Adrenal gland (tissue), 12 donors: ENCODE results near the gene TMEM94. TPM values are rescaled to one million over a fixed set of nuclear protein-coding genes. Genes with fewer than 3 reads are reported as not detected.

Experiments
- DNase-seq, 7 donors: peaks; one replicate each; pipeline ENCODE4 v3.0.0-alpha.2; 2019 to 2020
- H3K27ac ChIP-seq, 5 donors: fragments of 200-600 bp; sonication (generic) in 4 of 5; 1 replicate in 3 of 5; 2 replicates in 2 of 5; pipeline versions ENCODE4 v1.5.1 to v1.8.0; 2016 to 2020; ENCODE audit warnings: mild to moderate bottlenecking in 1 of 5
- H3K27me3 ChIP-seq: fragments of 200-600 bp; 2 replicates; pipeline ENCODE4 v1.8.0; 2021
- H3K36me3 ChIP-seq, 2 donors: fragments of 200-600 bp; replicated peaks in 1 of 2; 1 replicate in 1 of 2; 2 replicates in 1 of 2; pipeline versions ENCODE4 v1.5.1 to v1.8.0; 2018 to 2022
- H3K4me1 ChIP-seq, 2 donors: fragments of 200-600 bp; replicated peaks in 1 of 2; 1 replicate in 1 of 2; 2 replicates in 1 of 2; pipeline versions ENCODE4 v1.5.1 to v1.8.0; 2018 to 2021
- H3K4me3 ChIP-seq, 4 donors: fragments of 200-600 bp; sonication (generic) in 3 of 4; one replicate each; pipeline ENCODE4 v1.5.1; 2016 to 2018
- H3K9me3 ChIP-seq, 3 donors: fragments of 200-600 bp; sonication (generic) in 1 of 3; replicated peaks in 1 of 3; 1 replicate in 2 of 3; 2 replicates in 1 of 3; pipeline versions ENCODE4 v1.5.1 to v1.8.0; 2016 to 2021
- POLR2A ChIP-seq, 2 donors: fragments of 450-650 bp; IDR thresholded peaks; one replicate each; pipeline ENCODE4 v1.6.1; 2017; ENCODE audit warnings: antibody characterized with exemption in 2 of 2, mild to moderate bottlenecking in 2 of 2, moderate library complexity in 1 of 2
- WGBS, 4 donors: extraction: QIAGEN DNeasy Blood & Tissue Kit in 2 of 4; methylation state at CpG; one replicate each; pipeline versions ENCODE4 v1.1.5 to v1.1.7; 2013 to 2017; 5-methylcytosine and 5-hydroxymethylcytosine counted together
- intact Hi-C, 2 donors: fragments of 100-400 bp; cut with DNase I; formaldehyde crosslinking; loops; one replicate each; pipeline versions ENCODE4 v1.14.1 to v1.15.0; 2022 to 2023
- polyA plus RNA-seq, 3 donors: library from polyadenylated mRNA; stranded (reverse); fragments of 200-250 nt in 2 of 3; fragments of 350-450 nt in 1 of 3; fragmentation: Illumina TruSeq in 1 of 3; extraction: RNeasy Lipid Tissue Mini Kit (QIAGEN cat#74804) in 1 of 3; gene quantifications; one replicate each; pipeline ENCODE4 v1.2.3, GENCODE V29; 2013 to 2014
- total RNA-seq, 9 donors: library from RNA; depleted of rRNA in 4 of 9; stranded (reverse); fragments of >200 nt in 4 of 9; fragments of 120-200 nt in 1 of 9; fragmentation: NEBNext Ultra II Directional in 1 of 9; extraction: Animal tissue kit (Norgen Biotek cat#: 25700) in 1 of 9; gene quantifications; one replicate each; pipeline versions ENCODE4 v1.1.0 to v1.2.4, GENCODE V29; 2013 to 2023
- TF ChIP-seq, protein P1 (sequence below), 6 experiments: fragments of 450-650 bp in 4 of 6; fragments of 200-600 bp in 2 of 6; sonication (generic) in 1 of 6; IDR thresholded peaks; 1 replicate in 5 of 6; 2 replicates in 1 of 6; pipeline versions ENCODE4 v1.5.1 to v1.8.0; 2016 to 2021; ENCODE audit warnings: antibody characterized with exemption in 6 of 6, mild to moderate bottlenecking in 2 of 6, moderate library complexity in 1 of 6
- donor health status: healthy with polysubstance abuse.
- donor health status: Bipolar disorder and iron deficiency.
- donor health status: DM: yes; HTN: yes; CAD: no.
- donor health status: DM: no; HTN: no; CAD: no.
- donor health status: DM: no; HTN: no; CAD: no.
- donor health status: DM: yes; HTN: yes; CAD: no.

TMEM94 gene
- total and polyA plus RNA-seq, 12 donors, result 65.2 to 245 (median 167) TPM

DNA sequence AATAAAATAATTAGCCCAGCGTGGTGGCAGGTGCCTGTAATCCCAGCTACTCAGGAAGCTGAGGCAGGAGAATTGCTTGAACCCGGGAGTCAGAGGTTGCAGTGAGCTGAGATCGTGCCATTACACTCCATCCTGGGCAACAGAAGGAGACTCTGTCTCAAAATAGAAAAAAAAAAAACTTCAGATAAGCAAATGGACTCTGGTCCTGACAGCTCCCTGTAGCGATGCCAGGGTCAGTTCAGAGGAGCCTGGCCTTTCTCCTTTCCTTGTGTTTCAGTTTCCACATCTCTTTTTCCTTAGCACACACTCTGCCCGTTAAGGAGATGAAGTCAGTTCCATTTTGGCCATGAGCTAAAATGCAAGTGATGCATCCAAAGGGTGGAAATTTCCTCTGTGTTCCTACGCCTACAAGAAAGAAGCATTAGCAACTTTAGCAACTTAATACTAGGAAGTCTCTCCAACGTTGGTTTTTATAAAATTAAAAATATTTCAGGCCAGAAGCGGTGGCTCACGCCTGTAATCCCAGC lies 39.3 kb upstream of the TMEM94 start:
- intact Hi-C loops, result no loop called here
- peak in 5 of 7 donors; percentile 36 to 76 (median 53) for DNase-seq
- 36 to 49% (median 46%) methylated on average over 9 of the region's 9 CpGs for WGBS, 4 donors
- H3K27ac ChIP-seq, result no peak overlapping the region
- no peak overlapping the region for H3K4me3 ChIP-seq
- H3K27me3 ChIP-seq, result no peaks in the 10 kb centered on the region
- H3K36me3 ChIP-seq, result no peaks in the 10 kb centered on the region
- H3K4me1 ChIP-seq, result peaks cover 0 to 10% of the 10 kb centered on the region in 2 donors
- H3K9me3 ChIP-seq, result no peaks in the 10 kb centered on the region
- no peak for TF ChIP-seq POLR2A (IDR thresholded peaks at IDR 0.05)
- TF ChIP-seq, protein P1, sequence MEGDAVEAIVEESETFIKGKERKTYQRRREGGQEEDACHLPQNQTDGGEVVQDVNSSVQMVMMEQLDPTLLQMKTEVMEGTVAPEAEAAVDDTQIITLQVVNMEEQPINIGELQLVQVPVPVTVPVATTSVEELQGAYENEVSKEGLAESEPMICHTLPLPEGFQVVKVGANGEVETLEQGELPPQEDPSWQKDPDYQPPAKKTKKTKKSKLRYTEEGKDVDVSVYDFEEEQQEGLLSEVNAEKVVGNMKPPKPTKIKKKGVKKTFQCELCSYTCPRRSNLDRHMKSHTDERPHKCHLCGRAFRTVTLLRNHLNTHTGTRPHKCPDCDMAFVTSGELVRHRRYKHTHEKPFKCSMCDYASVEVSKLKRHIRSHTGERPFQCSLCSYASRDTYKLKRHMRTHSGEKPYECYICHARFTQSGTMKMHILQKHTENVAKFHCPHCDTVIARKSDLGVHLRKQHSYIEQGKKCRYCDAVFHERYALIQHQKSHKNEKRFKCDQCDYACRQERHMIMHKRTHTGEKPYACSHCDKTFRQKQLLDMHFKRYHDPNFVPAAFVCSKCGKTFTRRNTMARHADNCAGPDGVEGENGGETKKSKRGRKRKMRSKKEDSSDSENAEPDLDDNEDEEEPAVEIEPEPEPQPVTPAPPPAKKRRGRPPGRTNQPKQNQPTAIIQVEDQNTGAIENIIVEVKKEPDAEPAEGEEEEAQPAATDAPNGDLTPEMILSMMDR (IDR thresholded peaks at IDR 0.05), result no peak

DNA sequence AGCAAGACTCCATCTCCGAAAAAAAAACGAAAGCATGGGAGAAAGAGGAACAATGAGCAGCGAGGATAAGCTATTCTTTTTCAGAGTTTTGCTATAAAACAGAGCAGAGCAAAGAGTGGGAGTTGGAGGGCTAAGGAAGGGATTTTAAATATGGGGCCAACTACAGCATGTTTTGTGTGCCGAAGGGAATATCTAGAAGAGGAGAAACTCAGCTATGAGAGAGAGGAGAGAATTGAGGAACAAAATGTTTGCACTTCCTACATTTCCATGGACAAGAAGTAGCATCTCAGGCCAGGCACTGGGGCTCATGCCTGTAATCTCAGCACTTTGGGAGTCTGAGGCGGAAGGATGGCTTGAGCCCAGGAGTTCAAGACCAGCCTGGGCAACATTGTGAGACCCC lies 37.9 kb upstream of the TMEM94 start:
- DNase-seq, result no peak
- intact Hi-C loops, result no loop called here
- peaks cover 0 to 6% of the 10 kb centered on the region in 2 donors for H3K4me1 ChIP-seq

DNA sequence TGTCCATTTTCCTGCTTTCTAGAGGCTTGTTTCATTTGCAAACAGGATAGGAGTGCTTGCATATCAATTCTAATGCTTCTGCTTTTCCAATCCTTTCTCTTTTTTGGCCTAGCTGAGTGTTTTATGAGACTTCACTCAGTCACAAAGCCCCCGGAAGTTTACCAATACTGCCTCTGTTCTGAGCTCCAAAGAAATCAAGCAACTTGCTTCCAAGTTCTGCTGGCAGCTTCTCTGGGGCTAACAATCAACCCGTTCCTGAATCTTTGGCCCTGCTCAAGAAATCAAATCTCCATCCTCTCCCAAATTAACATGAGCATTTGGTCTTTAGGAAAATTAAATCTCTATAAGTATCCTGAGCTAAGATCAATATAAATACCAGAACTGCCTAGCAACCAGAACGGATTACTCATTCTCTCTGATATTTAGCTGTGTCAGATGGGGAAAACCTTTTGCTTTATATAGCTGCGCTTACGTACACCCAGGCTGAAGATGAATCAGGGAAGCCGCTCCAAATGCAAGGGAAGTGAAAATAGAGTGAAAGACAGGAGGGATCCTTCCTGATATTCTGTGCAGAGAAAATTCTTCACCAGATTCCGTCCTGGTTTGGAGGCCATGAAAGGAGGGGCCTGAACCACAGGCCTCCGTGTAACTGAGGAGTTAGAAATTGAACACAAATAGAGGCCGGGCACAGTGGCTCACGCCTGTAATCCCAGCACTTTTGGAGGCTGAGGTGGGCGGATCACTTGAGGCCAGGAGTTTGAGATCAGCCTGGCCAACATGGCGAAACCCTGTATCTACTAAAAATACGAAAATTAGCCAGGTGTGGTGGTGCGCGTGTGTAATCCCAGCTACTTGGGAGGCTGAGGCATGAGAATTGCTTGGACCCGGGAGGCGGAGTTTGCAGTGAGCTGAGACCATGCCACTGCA lies 27.6 kb upstream of the TMEM94 start:
- no peaks in the 10 kb centered on the region for H3K9me3 ChIP-seq
- H3K27ac ChIP-seq, result peak overlapping the region in 3 of 5 donors; percentile 16 to 69 (median 37)
- intact Hi-C loops, result loop anchor here (5.0 kb wide), 1 partner anchor 88 kb away; the partner anchor contains the start of genes CASKIN2 (in 2 of the 2) and TSEN54 (in 2 of the 2)
- peaks cover 4 to 32% of the 10 kb centered on the region in 2 donors for H3K4me1 ChIP-seq
- H3K4me3 ChIP-seq, result no peak overlapping the region
- TF ChIP-seq, protein P1 (IDR thresholded peaks at IDR 0.05), result no peak
- no peak for TF ChIP-seq POLR2A (IDR thresholded peaks at IDR 0.05)
- H3K27me3 ChIP-seq, result no peaks in the 10 kb centered on the region
- no peak for DNase-seq
- H3K36me3 ChIP-seq, result no peaks in the 10 kb centered on the region
- 57 to 67% (median 63%) methylated on average over 17 of the region's 17 CpGs for WGBS, 4 donors

More for the DNA sequence above, 37.9 kb upstream of the TMEM94 start:
- H3K27ac ChIP-seq, result no peak overlapping the region
- 51 to 67% (median 56%) methylated on average over 5 of the region's 5 CpGs for WGBS, 4 donors
- no peaks in the 10 kb centered on the region for H3K27me3 ChIP-seq
- TF ChIP-seq POLR2A (IDR thresholded peaks at IDR 0.05), result no peak
- TF ChIP-seq, protein P1 (IDR thresholded peaks at IDR 0.05), result no peak
- H3K9me3 ChIP-seq, result no peaks in the 10 kb centered on the region
- H3K36me3 ChIP-seq, result no peaks in the 10 kb centered on the region
- no peak overlapping the region for H3K4me3 ChIP-seq

DNA sequence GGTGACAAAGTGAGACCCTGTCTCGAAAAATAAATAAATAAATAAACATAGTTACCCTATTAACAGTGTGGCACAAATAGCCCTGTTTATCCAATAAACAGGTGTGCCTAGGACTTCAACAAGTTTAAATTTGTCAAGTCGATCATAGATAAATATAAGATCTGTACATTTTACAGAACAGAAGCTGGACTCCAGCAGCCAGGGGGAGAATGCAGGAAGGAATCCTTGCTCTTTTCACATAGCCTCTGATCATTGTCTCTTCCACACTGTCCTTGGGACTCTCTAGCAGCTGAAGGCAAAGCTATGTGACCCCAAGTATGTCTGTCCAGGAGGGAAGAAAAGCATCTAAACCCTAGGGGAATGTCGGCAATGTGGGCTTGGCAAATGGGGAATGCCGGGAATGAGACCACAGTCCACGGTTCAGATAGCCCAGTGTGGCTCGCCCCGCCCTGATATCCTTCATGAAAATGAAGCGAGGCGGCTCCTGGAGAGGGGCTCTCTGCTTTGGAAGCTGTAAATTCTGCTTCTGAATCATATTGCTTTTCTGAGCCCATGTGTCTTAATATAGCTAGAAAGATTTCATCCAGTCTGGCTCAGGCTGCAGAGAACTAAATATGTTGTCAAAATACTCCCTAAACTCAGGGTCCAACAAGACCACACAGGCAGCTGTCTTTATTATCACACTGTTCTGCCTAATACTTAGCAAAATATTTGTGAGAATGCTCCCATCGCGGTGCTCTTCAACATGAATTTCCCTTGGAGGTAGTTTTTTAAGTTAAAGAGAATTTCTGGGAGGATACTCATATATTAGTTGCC lies 26.1 kb upstream of the TMEM94 start:
- WGBS, 4 donors, result 40 to 53% (median 47%) methylated on average over 5 to 11 of the region's 11 CpGs
- no peaks in the 10 kb centered on the region for H3K9me3 ChIP-seq
- peak overlapping the region in 1 of 5 donors; percentile 42 for H3K27ac ChIP-seq
- peak in 2 of 7 donors; percentile 35 to 38 for DNase-seq
- TF ChIP-seq, protein P1 (IDR thresholded peaks at IDR 0.05), result no peak
- TF ChIP-seq POLR2A (IDR thresholded peaks at IDR 0.05), result no peak
- intact Hi-C loops, result no loop called here
- no peaks in the 10 kb centered on the region for H3K27me3 ChIP-seq
- no peak overlapping the region for H3K4me3 ChIP-seq
- H3K36me3 ChIP-seq, result no peaks in the 10 kb centered on the region
- peaks cover 4 to 32% of the 10 kb centered on the region in 2 donors for H3K4me1 ChIP-seq
